Activated CD4-positive, alpha-beta T cell treated with anti-CD3 and anti-CD28 coated beads for 4 hours (primary cell): ENCODE measurements around the gene MUC6.

Experiments
- DNase-seq, 2 donors: peaks; one replicate each; pipeline ENCODE4 v3.0.0-alpha.2; 2020

The MUC6 gene, protein sequence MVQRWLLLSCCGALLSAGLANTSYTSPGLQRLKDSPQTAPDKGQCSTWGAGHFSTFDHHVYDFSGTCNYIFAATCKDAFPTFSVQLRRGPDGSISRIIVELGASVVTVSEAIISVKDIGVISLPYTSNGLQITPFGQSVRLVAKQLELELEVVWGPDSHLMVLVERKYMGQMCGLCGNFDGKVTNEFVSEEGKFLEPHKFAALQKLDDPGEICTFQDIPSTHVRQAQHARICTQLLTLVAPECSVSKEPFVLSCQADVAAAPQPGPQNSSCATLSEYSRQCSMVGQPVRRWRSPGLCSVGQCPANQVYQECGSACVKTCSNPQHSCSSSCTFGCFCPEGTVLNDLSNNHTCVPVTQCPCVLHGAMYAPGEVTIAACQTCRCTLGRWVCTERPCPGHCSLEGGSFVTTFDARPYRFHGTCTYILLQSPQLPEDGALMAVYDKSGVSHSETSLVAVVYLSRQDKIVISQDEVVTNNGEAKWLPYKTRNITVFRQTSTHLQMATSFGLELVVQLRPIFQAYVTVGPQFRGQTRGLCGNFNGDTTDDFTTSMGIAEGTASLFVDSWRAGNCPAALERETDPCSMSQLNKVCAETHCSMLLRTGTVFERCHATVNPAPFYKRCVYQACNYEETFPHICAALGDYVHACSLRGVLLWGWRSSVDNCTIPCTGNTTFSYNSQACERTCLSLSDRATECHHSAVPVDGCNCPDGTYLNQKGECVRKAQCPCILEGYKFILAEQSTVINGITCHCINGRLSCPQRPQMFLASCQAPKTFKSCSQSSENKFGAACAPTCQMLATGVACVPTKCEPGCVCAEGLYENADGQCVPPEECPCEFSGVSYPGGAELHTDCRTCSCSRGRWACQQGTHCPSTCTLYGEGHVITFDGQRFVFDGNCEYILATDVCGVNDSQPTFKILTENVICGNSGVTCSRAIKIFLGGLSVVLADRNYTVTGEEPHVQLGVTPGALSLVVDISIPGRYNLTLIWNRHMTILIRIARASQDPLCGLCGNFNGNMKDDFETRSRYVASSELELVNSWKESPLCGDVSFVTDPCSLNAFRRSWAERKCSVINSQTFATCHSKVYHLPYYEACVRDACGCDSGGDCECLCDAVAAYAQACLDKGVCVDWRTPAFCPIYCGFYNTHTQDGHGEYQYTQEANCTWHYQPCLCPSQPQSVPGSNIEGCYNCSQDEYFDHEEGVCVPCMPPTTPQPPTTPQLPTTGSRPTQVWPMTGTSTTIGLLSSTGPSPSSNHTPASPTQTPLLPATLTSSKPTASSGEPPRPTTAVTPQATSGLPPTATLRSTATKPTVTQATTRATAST (N-terminal part only)

DNA sequence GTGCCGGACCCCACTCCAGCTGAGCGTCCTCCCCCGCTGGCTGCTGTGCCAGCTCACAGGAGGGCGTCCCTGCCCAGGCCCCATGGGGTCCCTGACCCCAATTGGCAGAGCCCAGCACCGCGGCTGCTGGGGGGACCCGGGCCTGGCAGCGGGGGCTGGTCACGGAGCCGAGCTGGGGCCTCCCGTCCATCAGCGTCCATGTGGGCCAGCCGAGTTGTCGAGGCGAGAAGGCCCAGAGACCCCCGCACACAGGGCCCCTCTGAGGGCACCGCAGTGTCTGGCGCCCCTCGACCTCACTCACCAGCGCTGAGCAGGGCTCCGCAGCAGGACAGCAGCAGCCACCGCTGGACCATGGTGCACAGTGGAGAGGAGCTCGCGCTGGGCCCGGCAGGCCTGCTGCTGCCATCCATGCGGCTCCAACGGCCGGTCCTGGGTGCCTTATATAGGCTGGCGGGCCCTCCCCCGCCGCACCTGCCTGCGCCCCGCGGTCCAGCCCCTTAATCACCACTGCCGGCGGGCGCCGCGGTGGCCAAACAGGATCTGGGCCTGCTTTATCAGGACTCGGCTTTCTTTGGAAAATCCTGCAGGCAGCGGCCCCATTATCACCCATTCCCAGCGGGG lies at the start of gene MUC6:
Gene MUC6 (minus strand): TSS at position 416 of the 621 bp plus-strand sequence. CDS start 63 bp downstream, at position 353.
- no peak for DNase-seq

GRCh38 chr11:1085440-1086170 lies 49.1 kb upstream of the MUC6 start:
- DNase-seq: no peak

DNA sequence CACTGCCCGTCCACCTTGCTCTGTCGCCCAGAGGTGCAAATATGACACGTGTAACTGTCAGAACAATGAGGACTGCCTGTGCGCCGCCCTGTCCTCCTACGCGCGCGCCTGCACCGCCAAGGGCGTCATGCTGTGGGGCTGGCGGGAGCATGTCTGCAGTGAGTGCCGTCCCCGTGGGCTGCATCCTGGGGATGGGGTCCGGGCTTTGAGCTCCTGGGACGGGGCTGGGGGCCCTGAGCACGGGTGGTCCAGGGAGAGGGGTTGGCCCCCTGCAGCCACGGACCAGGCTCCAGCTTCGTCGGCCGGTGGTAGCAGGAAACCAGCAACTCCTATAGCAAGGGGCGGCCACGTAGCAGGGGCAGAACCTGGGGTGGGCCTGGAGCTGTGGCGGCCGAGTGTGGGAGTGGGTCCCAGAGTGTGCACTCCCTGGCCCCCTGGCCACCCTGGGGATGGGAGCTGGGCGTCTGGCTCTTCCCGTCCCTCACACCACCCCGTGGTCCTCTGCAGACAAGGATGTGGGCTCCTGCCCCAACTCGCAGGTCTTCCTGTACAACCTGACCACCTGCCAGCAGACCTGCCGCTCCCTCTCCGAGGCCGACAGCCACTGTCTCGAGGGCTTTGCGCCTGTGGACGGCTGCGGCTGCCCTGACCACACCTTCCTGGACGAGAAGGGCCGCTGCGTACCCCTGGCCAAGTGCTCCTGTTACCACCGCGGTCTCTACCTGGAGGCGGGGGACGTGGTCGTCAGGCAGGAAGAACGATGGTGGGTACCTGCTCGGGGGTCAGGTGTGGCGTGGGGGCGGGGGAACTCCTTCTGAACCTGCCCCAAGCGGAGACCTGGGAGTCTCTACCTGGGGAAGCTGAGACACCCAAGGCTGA lies 48.3 kb upstream of the MUC6 start:
- DNase-seq: no peak

- no peak for DNase-seq
These were observed 47.4 kb upstream of the MUC6 start for GRCh38 chr11:1083621-1084551.

DNA sequence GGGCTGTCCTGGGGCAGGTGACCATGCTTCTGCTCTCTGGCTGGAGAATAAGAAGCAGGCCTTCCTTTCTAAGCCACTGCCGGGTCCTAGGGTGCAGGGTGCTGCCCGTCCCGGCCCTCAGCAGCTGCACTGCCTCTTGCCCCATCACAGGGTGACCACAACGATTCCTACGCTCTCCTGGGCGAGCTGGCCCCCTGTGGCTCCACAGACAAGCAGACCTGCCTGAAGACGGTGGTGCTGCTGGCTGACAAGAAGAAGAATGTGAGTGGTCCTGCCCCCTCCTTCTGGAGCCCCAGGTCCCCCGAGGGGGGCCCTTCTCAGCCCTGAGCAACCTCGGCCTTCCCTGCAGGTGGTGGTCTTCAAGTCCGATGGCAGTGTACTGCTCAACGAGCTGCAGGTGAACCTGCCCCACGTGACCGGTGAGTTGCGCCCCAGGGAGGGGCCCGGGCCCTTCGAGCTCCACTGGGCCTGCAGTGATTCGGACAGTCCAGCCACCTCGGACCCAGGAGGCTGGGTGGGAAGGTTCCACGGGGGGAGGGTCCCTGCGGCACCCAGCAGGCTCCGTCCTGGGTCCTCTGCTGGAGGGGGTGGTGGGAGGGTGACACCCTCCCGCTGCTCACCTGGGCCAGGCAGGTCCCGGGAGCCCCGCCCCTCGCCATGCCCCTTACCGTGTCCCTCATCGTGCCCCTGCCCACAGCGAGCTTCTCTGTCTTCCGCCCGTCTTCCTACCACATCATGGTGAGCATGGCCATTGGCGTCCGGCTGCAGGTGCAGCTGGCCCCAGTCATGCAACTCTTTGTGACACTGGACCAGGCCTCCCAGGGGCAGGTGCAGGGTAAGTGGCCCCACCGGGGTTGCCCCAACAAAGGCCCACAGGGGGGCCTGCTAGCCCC lies 46.5 kb upstream of the MUC6 start:
- no peak for DNase-seq

- no peak for DNase-seq
These were observed 45.8 kb upstream of the MUC6 start for GRCh38 chr11:1082346-1082727.

GRCh38 chr11:1081601-1082311 lies 45.2 kb upstream of the MUC6 start:
- DNase-seq: no peak

DNA sequence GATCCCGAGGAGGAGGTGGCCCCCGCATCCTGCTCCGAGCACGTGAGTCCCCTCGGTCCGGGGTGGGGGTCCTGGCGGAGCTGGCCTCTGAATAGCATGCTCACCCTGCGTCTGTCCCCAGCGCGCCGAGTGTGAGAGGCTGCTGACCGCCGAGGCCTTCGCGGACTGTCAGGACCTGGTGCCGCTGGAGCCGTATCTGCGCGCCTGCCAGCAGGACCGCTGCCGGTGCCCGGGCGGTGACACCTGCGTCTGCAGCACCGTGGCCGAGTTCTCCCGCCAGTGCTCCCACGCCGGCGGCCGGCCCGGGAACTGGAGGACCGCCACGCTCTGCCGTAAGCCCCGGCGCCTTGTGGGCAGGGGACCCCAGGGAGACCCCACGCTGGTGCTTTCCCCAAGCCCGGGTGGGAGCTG lies 41.7 kb upstream of the MUC6 start:
- no peak for DNase-seq

DNA sequence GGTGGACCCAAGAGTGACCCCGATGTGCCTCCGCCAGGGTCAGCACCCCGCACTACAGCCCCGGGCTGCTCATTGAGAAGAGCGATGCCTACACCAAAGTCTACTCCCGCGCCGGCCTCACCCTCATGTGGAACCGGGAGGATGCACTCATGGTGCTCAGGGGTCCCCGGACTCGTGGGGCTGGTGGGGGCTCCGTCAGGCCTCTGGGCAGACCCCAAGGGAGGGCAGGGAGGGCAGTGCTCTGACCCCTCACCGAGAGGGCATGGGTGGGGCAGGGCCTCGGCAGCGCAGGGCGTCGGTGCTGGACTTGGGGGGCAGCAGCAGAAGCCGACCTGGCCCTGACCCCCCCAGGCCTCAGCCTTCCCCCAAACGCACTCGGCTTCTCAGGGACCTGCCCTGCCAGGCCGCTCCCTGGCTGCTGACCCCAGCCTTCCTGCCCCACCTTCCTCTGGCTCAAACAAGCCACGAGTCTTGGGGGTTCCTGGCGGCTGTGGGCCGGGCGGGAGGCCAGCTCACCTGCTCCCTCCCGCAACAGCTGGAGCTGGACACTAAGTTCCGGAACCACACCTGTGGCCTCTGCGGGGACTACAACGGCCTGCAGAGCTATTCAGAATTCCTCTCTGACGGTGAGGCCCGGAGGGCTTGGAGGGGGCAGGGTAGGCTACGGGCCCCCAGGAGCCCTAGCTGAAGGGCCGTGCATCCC lies 41.0 kb upstream of the MUC6 start:
- DNase-seq: no peak

GRCh38 chr11:1077033-1077416 lies 40.5 kb upstream of the MUC6 start:
- DNase-seq: no peak

GRCh38 chr11:1076061-1076665 lies 39.6 kb upstream of the MUC6 start:
- no peak for DNase-seq

DNA sequence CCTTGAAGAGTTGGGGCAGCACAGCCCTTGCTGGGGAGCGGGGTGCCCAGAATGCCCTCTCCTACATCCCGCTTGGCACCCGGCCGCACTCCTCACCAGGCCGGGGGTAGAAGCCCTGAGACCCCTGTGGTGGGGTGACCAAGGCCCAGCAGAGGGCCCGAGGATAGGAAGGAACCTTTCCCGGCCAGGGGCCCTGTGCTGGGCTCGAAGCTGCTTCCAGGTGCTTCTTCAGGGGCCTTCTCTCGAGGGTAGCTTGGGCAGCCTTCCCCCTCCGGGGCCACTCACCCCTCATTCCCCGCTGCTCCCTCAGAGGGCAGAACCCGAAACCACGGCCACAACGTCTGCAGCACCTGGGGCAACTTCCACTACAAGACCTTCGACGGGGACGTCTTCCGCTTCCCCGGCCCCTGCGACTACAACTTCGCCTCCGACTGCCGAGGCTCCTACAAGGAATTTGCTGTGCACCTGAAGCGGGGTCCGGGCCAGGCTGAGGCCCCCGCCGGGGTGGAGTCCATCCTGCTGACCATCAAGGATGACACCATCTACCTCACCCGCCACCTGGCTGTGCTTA lies 38.9 kb upstream of the MUC6 start:
- DNase-seq: no peak

DNA sequence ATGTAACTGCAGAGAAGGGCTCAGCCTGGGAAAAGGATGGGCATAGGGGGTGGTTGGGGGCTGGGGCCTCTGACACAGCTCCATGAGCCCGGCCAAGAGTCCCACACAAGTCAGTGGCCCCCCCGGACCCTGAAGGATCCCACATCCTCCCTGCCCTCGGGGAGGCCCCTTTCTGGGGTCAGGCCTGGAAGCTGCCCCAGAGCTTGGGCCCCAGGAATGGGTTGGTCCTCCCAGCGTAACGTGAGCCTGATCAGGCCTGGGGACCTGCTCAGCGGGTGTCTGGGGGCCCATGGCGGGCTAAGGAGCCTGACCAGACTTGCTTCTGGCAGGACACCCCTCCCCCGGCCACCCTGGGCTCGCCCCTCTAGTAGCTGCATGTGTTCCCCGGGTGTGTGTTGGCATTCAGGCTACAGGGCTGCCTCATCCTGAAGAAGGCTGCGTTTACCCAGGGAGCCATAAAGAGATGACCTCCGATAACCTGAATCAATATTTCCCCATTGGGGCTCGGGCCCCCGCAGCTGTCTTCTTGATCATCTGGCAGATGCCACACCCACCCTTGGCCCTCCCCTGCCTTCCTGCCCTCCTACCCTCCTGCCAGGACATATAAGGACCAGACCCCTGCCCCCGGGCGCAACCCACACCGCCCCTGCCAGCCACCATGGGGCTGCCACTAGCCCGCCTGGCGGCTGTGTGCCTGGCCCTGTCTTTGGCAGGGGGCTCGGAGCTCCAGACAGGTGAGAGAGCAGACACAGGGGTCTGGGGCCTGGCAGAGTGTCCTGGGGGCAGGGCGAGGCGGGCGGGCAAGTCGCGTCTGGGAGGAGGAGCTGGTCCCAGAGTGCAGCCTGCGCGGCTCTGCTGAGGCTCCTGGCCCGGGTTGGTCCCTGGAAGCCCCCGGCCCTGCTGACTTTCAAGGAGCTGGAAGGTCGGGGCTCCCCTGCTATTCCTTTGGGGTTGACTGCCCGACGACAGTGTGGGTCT lies 38.0 kb upstream of the MUC6 start, which contains the start of gene MUC2:
Gene MUC2 (plus strand): TSS at position 631 of the 978 bp plus-strand sequence.
- no peak for DNase-seq

GRCh38 chr11:1073851-1074243 lies 37.3 kb upstream of the MUC6 start:
- DNase-seq: no peak

- DNase-seq: no peak
These were observed 36.8 kb upstream of the MUC6 start for GRCh38 chr11:1073261-1073724.
